ENCODE results near the gene ZGPAT. TPM values are rescaled to one million over a fixed set of nuclear protein-coding genes. Genes with fewer than 3 reads are reported as not detected.

ZGPAT gene
- total and polyA plus RNA-seq, 2 of the 4 experiments (the other 2 are of a cell fraction), result 13.4 to 20.2 TPM

- ATAC-seq (ENCODE audit: low read depth) (no peak), DNase-seq (no peak)
- no peak overlapping the region for H2BK120ac ChIP-seq (ENCODE audit: low read depth, low read length)
- ChIA-PET CTCF (no interaction called here), POLR2A (ENCODE audit: unreplicated experiment) (no interaction called here)
- no peaks in the 10 kb centered on the region for H3K27me3 ChIP-seq (ENCODE audit: control insufficient read depth, insufficient read depth, low read length)
- no peak overlapping the region for H4K91ac ChIP-seq (ENCODE audit: insufficient read depth, low read depth, low read length)
- peak overlapping the region; percentile 28 for H2BK5ac ChIP-seq (ENCODE audit: low read depth, low read length, poor library complexity, severe bottlenecking)
- H3K56ac ChIP-seq (ENCODE audit: extremely low read depth, insufficient read depth, low read length), result no peak overlapping the region
- intact Hi-C loops (cut with micrococcal nuclease) (no loop called here), in situ Hi-C loops (cut with MboI; ENCODE audit: low sequenced_read_pairs) (loop anchor here (10.0 kb wide), 1 partner anchor 163 kb away; the partner anchor contains the start of genes ABHD16B and TPD52L2), dilution Hi-C loops (cut with HindIII; ENCODE audit: low sequenced_read_pairs, unreplicated experiment) (no loop called here)
- H3K27ac ChIP-seq (ENCODE audit: insufficient read depth, low read length), result no peak overlapping the region
- BruUV-seq (replicated peaks), result no TSS peak
- TF ChIP-seq CEBPB (IDR thresholded peaks at IDR 0.05; ENCODE audit: low read depth, low read length), result no peak
- TF ChIP-seq FOS (IDR thresholded peaks at IDR 0.05; ENCODE audit: low read depth, low read length), result no peak
- no peak for TF ChIP-seq CHD1 (IDR thresholded peaks at IDR 0.05; ENCODE audit: low read depth, low read length)
- no peak for TF ChIP-seq MAZ (IDR thresholded peaks at IDR 0.05; ENCODE audit: borderline replicate concordance, low read depth, low read length)
- no peak for TF ChIP-seq ELK1 (IDR thresholded peaks at IDR 0.05; ENCODE audit: borderline replicate concordance, low read depth, low read length)
- TF ChIP-seq NFE2L2 (IDR thresholded peaks at IDR 0.05; ENCODE audit: low read depth, low read length), result no peak
- no peak for TF ChIP-seq SMC3 (IDR thresholded peaks at IDR 0.05; ENCODE audit: low read depth, low read length)
- no peak for TF ChIP-seq CTCF (conservative IDR thresholded peaks at IDR 0.05; ENCODE audit: low read depth, low read length)
- no peak for TF ChIP-seq MXI1 (IDR thresholded peaks at IDR 0.05; ENCODE audit: borderline replicate concordance, low read depth, low read length)
- no peak for TF ChIP-seq MAFK (IDR thresholded peaks at IDR 0.05; ENCODE audit: low read depth, low read length)
- TF ChIP-seq USF2 (IDR thresholded peaks at IDR 0.05; ENCODE audit: low read depth, low read length), result no peak
- TF ChIP-seq POLR2A (IDR thresholded peaks at IDR 0.05; ENCODE audit: low read depth, low read length), result no peak
- TF ChIP-seq RFX5 (IDR thresholded peaks at IDR 0.05; ENCODE audit: low read depth, low read length), result no peak
- TF ChIP-seq BHLHE40 (IDR thresholded peaks at IDR 0.05; ENCODE audit: low read depth, low read length), result no peak
- TF ChIP-seq RAD21 (IDR thresholded peaks at IDR 0.05; ENCODE audit: low read length), result no peak
- TF ChIP-seq RCOR1 (IDR thresholded peaks at IDR 0.05; ENCODE audit: insufficient replicate concordance, low read length), result no peak
- peaks cover 24 to 76% of the 10 kb centered on the region in 2 experiments for H3K79me1 ChIP-seq (ENCODE audit: low read depth in 1 of 2, low read length in 2 of 2)
- H3K9ac ChIP-seq (ENCODE audit: low read depth, low read length), result no peak overlapping the region
- no peak overlapping the region for H2AFZ ChIP-seq (replicated peaks; ENCODE audit: low read length, poor library complexity)
- H3K18ac ChIP-seq (ENCODE audit: low read depth, low read length), result no peak overlapping the region
- H2AK5ac ChIP-seq (ENCODE audit: low read depth, low read length), result no peak overlapping the region
- H3K4me2 ChIP-seq (ENCODE audit: low read depth, low read length), result no peak overlapping the region
- peaks cover 25% of the 10 kb centered on the region for H3K4me1 ChIP-seq (ENCODE audit: control insufficient read depth, insufficient read depth, low read length)
- peaks cover 30% of the 10 kb centered on the region for H3K36me3 ChIP-seq (ENCODE audit: control insufficient read depth, insufficient read depth, low read length)
- no peak overlapping the region for H3K14ac ChIP-seq (replicated peaks; ENCODE audit: low read depth, low read length)
- H4K20me1 ChIP-seq (ENCODE audit: insufficient read depth, low read length), result no peaks in the 10 kb centered on the region
- no CpG with 5 or more reads among the region's 14 CpGs for WGBS, 2 experiments (ENCODE audit: extremely low coverage in 2 of 2, insufficient read length in 1 of 2)
- no peak overlapping the region for H4K8ac ChIP-seq (ENCODE audit: low read depth in 2 of 2, low read length in 2 of 2)
- no peaks in the 10 kb centered on the region for H3K9me3 ChIP-seq (ENCODE audit: control insufficient read depth, insufficient read depth, low read length)
- H4K5ac ChIP-seq (ENCODE audit: low read depth, low read length), result no peak overlapping the region
- no peaks in the 10 kb centered on the region for H3K9me1 ChIP-seq (ENCODE audit: insufficient read depth, low read length)
- H3K4me3 ChIP-seq (ENCODE audit: insufficient read depth, low read depth, low read length), result no peak overlapping the region
- no peak overlapping the region for H2BK20ac ChIP-seq (ENCODE audit: low read depth, low read length)
- H2AK9ac ChIP-seq (replicated peaks; ENCODE audit: low read depth, low read length, poor library complexity), result peak overlapping the region; percentile 84
- no peak overlapping the region; the same call in 1 of the 2 replicates for H3K4ac ChIP-seq (ENCODE audit: low read depth, low read length)
- no peak overlapping the region for H3K23ac ChIP-seq (ENCODE audit: low read depth, low read length)
- H2BK15ac ChIP-seq (ENCODE audit: low read depth, low read length), result no peak overlapping the region
These were observed 6.4 kb upstream of the ZGPAT start for GRCh38 chr20:63701329-63702035.

Data from IMR-90 (cell line).